Aorta (tissue), 5 donors: ENCODE results near the gene PIK3CG. TPM values are rescaled to one million over a fixed set of nuclear protein-coding genes. Genes with fewer than 3 reads are reported as not detected.
"Not testable (repeated sequence)": the region's sequence is repeated elsewhere in the genome, so short reads cannot be mapped to it uniquely, and the experiment has no call there.

Source experiments
- ATAC-seq: fragments of 200-7000 bp; cut with Tn5 transposase; one replicate; pipeline ENCODE4 v1.9.1; 2022; ENCODE audit warnings: moderate library complexity; ENCODE audit not compliant: low FRiP score
- DNase-seq, 2 donors: peaks; one replicate each; pipeline ENCODE4 v3.0.0-alpha.2; 2020
- H3K27ac ChIP-seq, 2 donors: one replicate each; pipeline ENCODE4 v1.5.1; 2013; ENCODE audit warnings: low read length in 2 of 2, mild to moderate bottlenecking in 2 of 2, moderate library complexity in 2 of 2, control low read depth in 1 of 2, inconsistent platforms in 1 of 2, low read depth in 1 of 2
- H3K27me3 ChIP-seq, 2 donors: one replicate each; pipeline ENCODE4 v1.6.1; 2013; ENCODE audit warnings: control low read depth in 1 of 2, low read length in 1 of 2, mild to moderate bottlenecking in 1 of 2, moderate library complexity in 1 of 2; ENCODE audit not compliant: insufficient read depth in 2 of 2, control insufficient read depth in 1 of 2
- H3K36me3 ChIP-seq, 2 donors: one replicate each; pipeline ENCODE4 v1.6.1; 2013; ENCODE audit warnings: control low read depth in 1 of 2, low read length in 1 of 2, mild to moderate bottlenecking in 1 of 2; ENCODE audit not compliant: insufficient read depth in 2 of 2, control insufficient read depth in 1 of 2
- H3K4me1 ChIP-seq, 2 donors: one replicate each; pipeline ENCODE4 v1.6.1; 2013; ENCODE audit warnings: low read length in 2 of 2, control low read depth in 1 of 2, mild to moderate bottlenecking in 1 of 2, moderate library complexity in 1 of 2; ENCODE audit not compliant: insufficient read depth in 2 of 2, control insufficient read depth in 1 of 2
- H3K4me3 ChIP-seq, 2 donors: one replicate each; pipeline ENCODE4 v1.5.1; 2013; ENCODE audit warnings: low read length in 2 of 2, control low read depth in 1 of 2, mild to moderate bottlenecking in 1 of 2
- H3K9me3 ChIP-seq: one replicate; pipeline ENCODE4 v1.6.1; 2013; ENCODE audit warnings: mild to moderate bottlenecking, low read length; ENCODE audit not compliant: control insufficient read depth
- WGBS, 2 donors: extraction: QIAGEN DNeasy Blood & Tissue Kit; methylation state at CpG; one replicate each; pipeline ENCODE4 v1.1.7; 2013; 5-methylcytosine and 5-hydroxymethylcytosine counted together
- intact Hi-C, 2 donors: fragments of 100-400 bp; cut with DNase I; formaldehyde crosslinking; loops; one replicate each; pipeline versions ENCODE4 v1.14.2 to v1.15.0; 2022
- polyA plus RNA-seq, 2 donors: library from polyadenylated mRNA; stranded (reverse); fragments of 200-250 nt; gene quantifications; one replicate each; pipeline ENCODE4 v1.2.3, GENCODE V29; 2013
- total RNA-seq, 2 donors: library from RNA; stranded (reverse); fragmentation: NEBNext Ultra II Directional; extraction: Animal tissue kit (Norgen Biotek cat#: 25700); gene quantifications; one replicate each; pipeline ENCODE4 v1.2.1, GENCODE V29; 2021
- donor health status: healthy with polysubstance abuse.
- donor health status: Bipolar disorder and iron deficiency.
- donor health status: DM: no; HTN: no; CAD: no.
- donor health status: DM: no; HTN: no; CAD: no.
- donor health status: DM: yes; HTN: yes; CAD: no.

The PIK3CG gene
- total and polyA plus RNA-seq, 4 donors, result 0.23 to 11.8 (median 3.7) TPM

DNA sequence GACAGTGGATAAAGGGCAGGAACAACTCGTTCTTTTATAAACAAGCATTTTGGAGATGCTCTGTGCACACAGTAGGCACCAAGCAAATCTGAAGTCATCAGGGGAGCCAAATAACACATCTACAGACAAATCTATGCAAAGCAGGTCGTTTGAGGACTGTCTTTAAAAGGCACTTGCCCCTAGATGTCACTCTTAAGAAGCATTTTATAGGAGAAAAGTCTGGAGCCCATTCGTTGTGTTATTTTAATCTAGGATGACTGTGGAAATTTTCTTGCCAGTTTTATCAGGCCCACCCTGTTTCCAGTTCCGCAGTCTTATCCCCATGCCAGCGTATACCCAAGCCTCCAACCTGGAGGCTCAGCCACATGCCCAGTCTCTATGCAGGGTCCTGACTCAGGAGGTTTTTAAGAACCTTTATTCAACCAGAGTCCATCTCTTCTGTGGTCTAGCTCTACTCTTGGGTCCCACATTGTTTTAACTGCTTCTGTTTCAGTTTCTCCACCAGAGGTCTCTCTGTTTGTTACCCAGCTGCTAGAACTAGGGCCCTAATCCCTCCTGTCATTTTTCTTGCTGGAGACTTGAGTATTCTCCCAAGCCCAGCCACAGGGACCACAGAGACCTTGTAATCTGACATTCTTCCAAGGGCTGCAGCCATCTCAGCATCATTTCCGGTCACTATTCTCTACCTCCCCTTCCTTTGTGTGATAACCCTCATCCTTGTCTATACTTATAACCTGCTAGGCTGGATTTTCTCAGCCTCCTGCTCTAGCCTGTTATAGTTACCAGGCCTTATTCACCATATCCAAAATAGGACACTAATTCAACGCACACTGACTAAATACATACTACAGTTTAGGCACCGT, 26.7 kb downstream of the PIK3CG start:
- H3K4me1 ChIP-seq, result no peaks in the 10 kb centered on the region
- 40 to 47% methylated on average over 8 of the region's 8 CpGs for WGBS, 2 donors
- no peaks in the 10 kb centered on the region for H3K27me3 ChIP-seq
- H3K36me3 ChIP-seq, result no peaks in the 10 kb centered on the region
- no peak overlapping the region for H3K4me3 ChIP-seq
- peaks cover 1% of the 10 kb centered on the region for H3K9me3 ChIP-seq
- no peak overlapping the region for H3K27ac ChIP-seq
- DNase-seq (no peak), ATAC-seq (no peak)
- intact Hi-C loops, result no loop called here

DNA sequence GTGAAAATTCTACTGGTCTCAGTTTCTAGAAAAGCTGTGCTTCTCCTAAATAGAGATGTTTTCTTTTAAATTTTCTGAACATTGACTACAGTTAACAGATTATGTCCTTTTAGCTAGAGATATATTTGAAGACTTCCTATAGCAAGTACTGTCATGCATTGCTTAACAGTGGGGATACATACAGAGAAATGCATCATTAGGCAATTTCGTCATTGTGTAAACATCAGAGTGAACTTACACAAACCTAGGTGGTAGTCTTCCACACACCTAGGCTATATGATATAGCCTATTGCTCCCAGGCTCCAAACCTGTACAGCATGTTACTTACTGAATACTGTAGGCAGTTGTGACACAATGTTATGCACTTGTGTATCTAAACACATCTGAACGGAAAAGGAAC, 28.5 kb downstream of the PIK3CG start:
- peaks cover 1% of the 10 kb centered on the region for H3K9me3 ChIP-seq
- ATAC-seq (no peak), DNase-seq (no peak)
- intact Hi-C loops, result no loop called here
- H3K4me3 ChIP-seq, result no peak overlapping the region
- H3K36me3 ChIP-seq, result no peaks in the 10 kb centered on the region
- H3K27ac ChIP-seq, result no peak overlapping the region
- no peaks in the 10 kb centered on the region for H3K4me1 ChIP-seq
- H3K27me3 ChIP-seq, result no peaks in the 10 kb centered on the region
- WGBS, 2 donors, result 88 to 95% methylated on average over 2 of the region's 2 CpGs

DNA sequence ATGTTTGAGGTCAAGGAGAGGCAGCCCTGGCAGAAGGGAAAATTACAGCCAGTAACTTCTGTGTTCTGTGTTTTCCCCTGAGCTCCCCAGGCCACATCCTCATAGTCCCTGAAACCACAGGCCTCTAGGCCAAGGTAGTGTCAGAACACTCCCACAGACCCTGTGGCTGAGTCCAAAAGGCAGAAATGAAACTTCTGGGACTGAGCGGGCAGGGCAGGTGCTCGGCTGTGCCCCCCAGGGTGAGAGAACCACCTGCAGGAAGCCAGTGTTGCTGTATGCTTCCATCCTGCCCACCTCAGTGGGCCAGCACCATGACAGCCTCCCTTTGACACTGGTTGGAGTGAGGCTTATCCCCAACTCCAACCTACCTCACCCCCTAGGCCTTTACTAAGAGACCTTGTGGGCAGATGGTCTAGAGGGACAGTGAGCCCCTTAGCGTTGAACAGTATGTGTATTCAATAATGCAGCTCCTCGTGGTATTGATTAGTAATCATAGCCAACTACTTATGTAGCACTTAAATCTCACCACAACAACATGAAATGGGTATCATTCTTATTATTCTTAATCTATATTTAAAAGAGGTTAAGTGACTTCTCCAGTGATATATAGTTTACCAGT, 30.3 kb downstream of the PIK3CG start:
- Histone ChIP-seq H3K4me3 (no peak overlapping the region), H3K36me3 (no peaks in the 10 kb centered on the region), H3K27ac (no peak overlapping the region), H3K27me3 (no peaks in the 10 kb centered on the region), H3K4me1 (no peaks in the 10 kb centered on the region), H3K9me3 (peaks cover 1% of the 10 kb centered on the region)
- no peak for ATAC-seq
- 88 to 95% methylated on average over 4 of the region's 4 CpGs for WGBS, 2 donors
- intact Hi-C loops, result no loop called here
- DNase-seq, result no peak

DNA sequence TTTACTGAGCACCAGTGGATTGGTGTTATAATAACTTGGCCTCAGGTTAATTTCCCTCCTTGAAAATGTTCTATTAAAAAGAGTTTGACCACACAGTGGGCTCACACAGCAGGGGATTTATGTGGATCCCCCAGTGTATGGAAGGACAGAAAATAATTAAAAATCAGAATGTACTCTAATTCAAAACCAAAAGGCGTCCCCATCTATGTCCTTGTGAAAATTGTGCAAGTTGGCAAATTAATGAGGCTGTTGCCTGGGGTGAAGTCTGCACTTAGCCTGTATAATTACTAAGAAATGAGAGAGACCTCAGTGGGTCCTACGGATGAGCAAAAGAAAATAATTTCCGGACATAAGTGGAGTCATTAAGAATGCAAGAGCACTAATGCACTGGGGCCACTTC, 31.1 kb downstream of the PIK3CG start:
- intact Hi-C loops, result no loop called here
- no peak for DNase-seq
- Histone ChIP-seq H3K27ac (no peak overlapping the region), H3K27me3 (no peaks in the 10 kb centered on the region), H3K36me3 (no peaks in the 10 kb centered on the region), H3K4me3 (no peak overlapping the region), H3K4me1 (no peaks in the 10 kb centered on the region), H3K9me3 (no peaks in the 10 kb centered on the region)
- no peak for ATAC-seq
- 79 to 89% methylated on average over 3 of the region's 3 CpGs for whole genome bisulfite sequencing, 2 donors

DNA sequence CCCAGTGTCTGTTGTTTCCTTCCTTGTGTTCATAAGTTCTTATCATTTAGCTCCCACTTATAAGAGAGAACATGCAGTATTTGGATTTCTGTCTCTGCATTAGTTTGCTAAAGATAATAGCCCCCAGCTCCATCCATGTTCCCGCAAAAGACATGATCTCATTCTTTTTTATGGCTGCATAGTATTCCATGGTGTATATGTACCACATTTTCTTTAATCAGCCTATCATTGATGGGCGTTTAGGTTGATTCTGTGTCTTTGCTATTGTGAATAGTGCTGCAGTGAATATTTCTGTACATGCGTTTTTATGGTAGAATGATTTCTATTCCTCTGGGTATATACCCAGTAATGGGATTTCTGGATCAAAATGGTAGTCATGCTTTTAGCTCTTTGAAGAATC, 32.5 kb downstream of the PIK3CG start:
- H3K27ac ChIP-seq, H3K4me3 ChIP-seq, DNase-seq, intact Hi-C loops, H3K27me3 ChIP-seq, H3K4me1 ChIP-seq, ATAC-seq, H3K36me3 ChIP-seq, H3K9me3 ChIP-seq: not testable (repeated sequence)
- 85 to 91% methylated on average over 3 of the region's 3 CpGs for WGBS, 2 donors

DNA sequence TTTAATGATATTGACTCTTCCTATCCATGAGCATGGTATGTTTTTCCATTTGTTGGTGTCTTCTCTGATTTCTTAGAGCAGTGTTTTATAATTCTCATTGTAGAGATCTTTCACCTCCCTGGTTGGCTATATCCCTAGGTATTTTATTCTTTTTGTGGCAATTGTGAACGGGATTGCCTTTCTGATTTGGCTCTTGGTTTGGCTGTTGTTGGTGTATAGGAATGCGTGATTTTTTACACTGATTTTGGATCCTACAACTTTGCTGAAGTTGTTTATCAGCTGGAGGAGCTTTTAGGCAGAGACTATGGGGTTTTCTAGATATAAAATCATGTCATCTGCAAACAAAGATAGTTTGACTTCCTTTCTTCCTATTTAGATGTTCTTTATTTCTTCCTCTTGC, 33.9 kb downstream of the PIK3CG start:
- H3K4me1 ChIP-seq, H3K27me3 ChIP-seq, H3K9me3 ChIP-seq, intact Hi-C loops, DNase-seq, H3K4me3 ChIP-seq, H3K36me3 ChIP-seq, H3K27ac ChIP-seq, ATAC-seq: not testable (repeated sequence)
- WGBS, 2 donors, result 77 to 81% methylated on average over 2 of the region's 2 CpGs

DNA sequence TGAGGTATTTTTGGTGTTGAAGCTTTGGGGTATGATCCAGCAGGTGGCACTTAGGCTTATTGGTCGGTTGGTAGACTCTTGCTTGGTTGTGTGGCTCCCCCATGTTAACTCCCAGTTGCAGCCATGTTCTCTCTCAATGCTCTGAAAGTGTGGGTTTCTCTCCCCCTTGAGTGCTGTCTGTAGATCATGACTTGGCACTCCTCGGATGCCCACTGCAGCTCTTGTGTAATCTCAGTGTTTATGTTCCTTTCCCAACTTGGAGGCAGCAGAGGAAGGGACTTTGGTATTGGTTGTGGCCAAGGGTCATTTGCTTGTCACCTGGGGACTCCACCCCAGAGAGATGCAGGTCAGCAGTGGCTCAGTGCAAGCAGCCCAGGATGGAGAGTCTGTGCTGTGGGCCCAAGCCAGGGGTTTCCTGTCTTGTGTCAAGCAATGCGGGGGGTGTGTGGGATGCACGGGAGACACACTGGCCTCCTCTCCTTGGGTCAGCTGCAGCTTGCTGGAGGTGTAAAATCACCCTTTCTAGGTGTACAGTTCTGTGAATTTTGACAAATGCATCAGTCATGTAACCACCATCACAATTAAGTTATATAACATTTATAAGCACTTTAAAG, 36.9 kb downstream of the PIK3CG start:
- Histone ChIP-seq H3K27me3 (no peaks in the 10 kb centered on the region), H3K4me1 (no peaks in the 10 kb centered on the region), H3K4me3 (no peak overlapping the region), H3K9me3 (no peaks in the 10 kb centered on the region), H3K27ac (no peak overlapping the region), H3K36me3 (no peaks in the 10 kb centered on the region)
- intact Hi-C loops, result no loop called here
- ATAC-seq (no peak), DNase-seq (no peak)
- WGBS, 2 donors, result 80% methylated on average over 4 of the region's 4 CpGs

DNA sequence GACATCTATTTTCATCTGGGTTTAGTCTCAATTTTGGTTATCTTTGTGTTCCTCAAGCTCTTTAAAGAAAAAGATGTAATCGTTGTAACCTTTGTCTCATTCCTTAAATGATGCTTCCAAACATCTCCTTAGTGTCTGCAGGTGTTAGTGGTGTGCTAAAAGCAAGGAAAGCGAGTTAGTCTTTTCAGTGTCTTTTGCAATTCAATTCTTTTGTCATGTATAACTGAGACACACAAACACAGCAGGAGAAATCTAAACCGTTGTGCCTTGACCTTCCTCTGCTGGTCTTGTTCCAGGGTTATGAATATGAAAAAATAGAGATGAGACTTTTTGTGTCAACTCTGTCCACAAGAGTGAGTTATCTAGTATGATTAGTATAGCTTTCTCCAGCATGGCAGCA, 40.7 kb downstream of the PIK3CG start:
- H3K4me1 ChIP-seq, result no peaks in the 10 kb centered on the region
- no peaks in the 10 kb centered on the region for H3K27me3 ChIP-seq
- intact Hi-C loops, result no loop called here
- no peaks in the 10 kb centered on the region for H3K9me3 ChIP-seq
- no peak overlapping the region for H3K27ac ChIP-seq
- H3K36me3 ChIP-seq, result no peaks in the 10 kb centered on the region
- WGBS, 2 donors, result 19 to 29% methylated on average over 3 of the region's 3 CpGs
- no peak for DNase-seq
- ATAC-seq, result no peak
- H3K4me3 ChIP-seq, result no peak overlapping the region

DNA sequence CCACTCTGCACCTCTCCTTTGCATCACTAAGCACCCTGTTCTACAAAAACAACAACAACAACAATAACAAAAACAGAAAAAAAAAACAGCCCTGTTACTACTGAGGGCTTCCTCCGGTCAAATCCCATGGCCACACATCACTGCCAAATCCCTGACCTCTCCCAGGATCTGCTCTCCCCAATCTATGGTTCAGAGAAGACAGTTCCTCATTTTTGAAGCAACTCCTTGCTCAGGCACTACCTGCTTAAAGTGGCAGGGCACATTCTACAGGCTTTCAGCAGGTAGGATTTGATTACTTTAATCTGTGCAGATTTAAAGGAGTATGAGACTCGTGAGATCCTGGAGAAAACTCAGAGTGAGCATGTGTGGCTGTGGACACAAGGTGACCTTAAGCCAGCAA, 46.9 kb downstream of the PIK3CG start:
- intact Hi-C loops, result no loop called here
- no peak overlapping the region for H3K27ac ChIP-seq
- 56 to 60% methylated on average over 2 of the region's 2 CpGs for WGBS, 2 donors
- no peaks in the 10 kb centered on the region for H3K27me3 ChIP-seq
- DNase-seq (no peak), ATAC-seq (no peak)
- H3K4me1 ChIP-seq, result no peaks in the 10 kb centered on the region
- H3K4me3 ChIP-seq, result no peak overlapping the region
- H3K9me3 ChIP-seq, result no peaks in the 10 kb centered on the region
- H3K36me3 ChIP-seq, result no peaks in the 10 kb centered on the region
